Effector CD8-positive, alpha-beta T cell (primary cell): ENCODE results near the gene QTRT2.

Source experiments
- DNase-seq: peaks from one replicate; lab custom pipeline; 2025; lab: John Stamatoyannopoulos, UW
- total RNA-seq, 4 experiments: gene quantifications; one replicate each; lab custom pipeline; 2026; lab: John Stamatoyannopoulos, UW

Gene QTRT2
- 42.6 to 59.3 (median 44.9) reads per million in 4 experiments for total RNA-seq

GRCh38 chr3:114056130-114057010, at the start of gene QTRT2, which contains the start of gene CCDC191:
TSS of gene QTRT2 (plus strand) at chr3:114056737. CDS start at chr3:114065258, 8,521 bp downstream.
TSS of gene CCDC191 (minus strand) at chr3:114056526. CDS start at chr3:114056466, 60 bp downstream.
- DNase-seq, result peak; percentile 98

GRCh38 chr3:114011059-114011797, 45.3 kb upstream of the QTRT2 start:
- no peak for DNase-seq

GRCh38 chr3:114014211-114014610, 42.3 kb upstream of the QTRT2 start:
- DNase-seq, result no peak

- DNase-seq, result no peak
Measured at GRCh38 chr3:114019486-114019885, 37.1 kb upstream of the QTRT2 start.

- DNase-seq, result no peak
Measured at GRCh38 chr3:114020907-114021306, 35.6 kb upstream of the QTRT2 start.

- no peak for DNase-seq
Measured at GRCh38 chr3:114022145-114022802, 34.3 kb upstream of the QTRT2 start.

GRCh38 chr3:114025451-114025850, 31.1 kb upstream of the QTRT2 start:
- DNase-seq, result no peak

- no peak for DNase-seq
Measured at GRCh38 chr3:114026331-114026730, 30.2 kb upstream of the QTRT2 start.

GRCh38 chr3:114033721-114034120, 22.8 kb upstream of the QTRT2 start:
- DNase-seq, result no peak

GRCh38 chr3:114034211-114034610, 22.3 kb upstream of the QTRT2 start:
- no peak for DNase-seq

- no peak for DNase-seq
Measured at GRCh38 chr3:114034787-114035545, 21.6 kb upstream of the QTRT2 start.

GRCh38 chr3:114035896-114036295, 20.6 kb upstream of the QTRT2 start:
- DNase-seq, result no peak

GRCh38 chr3:114043205-114043604, 13.3 kb upstream of the QTRT2 start:
- no peak for DNase-seq

GRCh38 chr3:114052216-114052615, 4.3 kb upstream of the QTRT2 start:
- DNase-seq, result no peak

- no peak for DNase-seq
Measured at GRCh38 chr3:114057011-114057347, 442 bp downstream of the QTRT2 start.

GRCh38 chr3:114058646-114059045, 2.1 kb downstream of the QTRT2 start:
- no peak for DNase-seq

GRCh38 chr3:114060906-114061655, 4.5 kb downstream of the QTRT2 start:
- DNase-seq, result no peak

GRCh38 chr3:114067804-114068203, 11.3 kb downstream of the QTRT2 start:
- no peak for DNase-seq

GRCh38 chr3:114068336-114068735, 11.8 kb downstream of the QTRT2 start:
- DNase-seq, result no peak

GRCh38 chr3:114071786-114072185, 15.2 kb downstream of the QTRT2 start:
- no peak for DNase-seq

GRCh38 chr3:114076711-114077110, 20.2 kb downstream of the QTRT2 start:
- DNase-seq, result no peak
